NOMO-1 treated with dmso at 0.1 percent for 144 hours (cell line): ENCODE data around the gene GET3.

Experiments
- DNase-seq: peaks from one replicate; lab custom pipeline; 2025; ENCODE audit not compliant: unreplicated experiment; lab: John Stamatoyannopoulos, UW

GET3 gene

DNA sequence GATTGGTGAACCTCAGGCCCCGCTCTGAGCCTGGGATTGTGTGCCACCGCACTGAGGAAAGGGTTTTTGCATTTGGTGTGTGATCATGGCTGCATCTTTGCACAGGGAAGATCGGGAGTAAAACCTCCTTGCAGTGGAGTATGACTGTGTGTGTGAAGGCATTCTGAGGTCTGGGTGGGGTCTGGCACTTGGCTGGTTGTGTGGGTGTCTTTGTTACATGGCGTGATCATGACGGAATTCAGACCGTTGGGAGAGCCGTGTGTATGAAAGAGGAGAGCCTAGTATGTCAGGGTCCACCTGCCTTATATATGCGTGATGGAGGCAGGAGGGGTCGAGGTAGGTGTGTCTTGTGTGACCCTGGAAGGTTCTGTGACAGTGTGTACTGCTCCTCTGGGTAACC, 13.6 kb downstream of the GET3 start:
- DNase-seq: no peak

DNA sequence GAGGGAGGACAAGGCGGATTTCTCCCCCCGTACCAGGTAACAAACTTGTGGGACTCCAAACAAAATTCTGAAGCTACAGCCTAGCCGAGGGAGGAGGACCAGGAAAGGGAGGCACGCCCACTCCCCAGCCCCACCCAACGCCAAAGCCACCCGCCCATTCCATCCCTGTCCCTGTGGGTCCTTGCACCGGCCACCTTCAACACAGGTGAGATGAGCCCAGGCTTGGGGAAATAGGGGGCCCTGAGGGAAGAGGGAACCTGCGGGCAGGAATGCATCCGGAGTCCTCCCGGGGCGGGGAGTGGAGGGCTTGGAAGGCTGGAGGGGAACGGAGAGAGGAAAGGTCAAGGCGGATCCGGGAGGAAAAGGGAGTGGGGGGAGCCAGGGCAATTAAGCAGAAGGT, 14.3 kb downstream of the GET3 start, which contains the start of gene BEST2:
TSS of gene BEST2 (plus strand) at position 157 of the 400 bp plus-strand sequence. CDS start 802 bp downstream, outside the sequence.
- DNase-seq: no peak

DNA sequence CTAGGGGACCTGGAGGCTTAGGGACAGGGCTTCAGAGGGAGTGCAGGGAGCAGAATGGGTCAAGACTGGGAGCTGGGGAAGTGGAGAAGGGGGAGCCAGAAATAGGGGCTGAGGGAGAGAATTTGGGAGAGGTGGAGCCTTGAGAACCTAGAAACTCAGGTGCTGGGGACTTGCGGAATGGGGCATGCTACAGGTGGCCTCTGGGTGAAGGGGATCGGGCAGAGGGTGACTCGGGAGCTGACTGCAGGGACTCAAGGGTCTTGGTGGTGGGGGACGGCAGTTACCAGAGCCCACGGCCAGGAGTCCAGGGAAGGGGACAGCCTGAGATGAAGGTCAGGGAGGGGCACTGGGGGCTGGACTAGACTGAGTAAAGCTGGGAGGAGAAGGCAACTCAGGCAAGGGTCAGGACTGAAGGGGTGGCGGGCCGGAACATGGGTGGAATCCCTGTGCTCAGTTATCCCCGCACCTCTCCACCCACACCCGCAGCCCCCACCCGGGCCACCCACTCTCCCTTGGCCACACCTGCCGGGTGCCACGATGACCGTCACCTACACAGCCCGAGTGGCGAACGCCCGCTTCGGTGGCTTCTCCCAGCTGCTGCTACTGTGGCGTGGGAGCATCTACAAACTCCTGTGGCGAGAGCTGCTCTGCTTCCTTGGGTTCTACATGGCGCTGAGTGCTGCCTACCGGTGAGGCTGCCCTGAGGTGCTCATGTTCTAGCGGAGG, 14.9 kb downstream of the GET3 start:
- no peak for DNase-seq

DNA sequence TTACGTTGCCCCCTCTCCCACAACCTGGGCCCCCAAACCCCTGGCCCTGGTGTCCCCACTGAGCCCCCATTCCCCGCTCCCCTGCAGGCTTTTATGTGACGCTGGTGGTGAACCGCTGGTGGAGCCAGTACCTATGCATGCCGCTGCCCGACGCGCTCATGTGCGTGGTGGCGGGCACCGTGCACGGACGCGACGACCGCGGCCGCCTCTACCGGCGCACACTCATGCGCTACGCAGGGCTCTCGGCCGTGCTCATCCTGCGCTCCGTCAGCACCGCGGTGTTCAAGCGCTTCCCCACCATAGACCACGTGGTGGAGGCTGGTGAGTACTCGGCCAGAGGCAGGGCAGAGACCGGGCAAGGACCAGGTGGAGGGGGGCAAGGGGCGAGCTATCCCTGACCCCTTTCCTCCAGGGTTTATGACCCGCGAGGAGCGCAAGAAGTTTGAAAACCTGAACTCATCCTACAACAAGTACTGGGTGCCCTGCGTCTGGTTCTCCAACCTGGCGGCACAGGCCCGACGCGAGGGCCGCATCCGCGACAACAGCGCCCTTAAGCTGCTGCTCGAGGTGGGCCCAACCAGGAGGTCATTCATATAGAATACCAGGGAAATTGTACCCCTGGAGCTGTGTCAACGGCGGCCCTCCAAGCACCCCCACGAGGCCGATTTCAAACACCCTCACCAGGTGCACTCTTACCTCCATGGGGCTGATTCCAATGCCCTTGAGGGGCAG, 17.3 kb downstream of the GET3 start:
- DNase-seq: no peak

DNA sequence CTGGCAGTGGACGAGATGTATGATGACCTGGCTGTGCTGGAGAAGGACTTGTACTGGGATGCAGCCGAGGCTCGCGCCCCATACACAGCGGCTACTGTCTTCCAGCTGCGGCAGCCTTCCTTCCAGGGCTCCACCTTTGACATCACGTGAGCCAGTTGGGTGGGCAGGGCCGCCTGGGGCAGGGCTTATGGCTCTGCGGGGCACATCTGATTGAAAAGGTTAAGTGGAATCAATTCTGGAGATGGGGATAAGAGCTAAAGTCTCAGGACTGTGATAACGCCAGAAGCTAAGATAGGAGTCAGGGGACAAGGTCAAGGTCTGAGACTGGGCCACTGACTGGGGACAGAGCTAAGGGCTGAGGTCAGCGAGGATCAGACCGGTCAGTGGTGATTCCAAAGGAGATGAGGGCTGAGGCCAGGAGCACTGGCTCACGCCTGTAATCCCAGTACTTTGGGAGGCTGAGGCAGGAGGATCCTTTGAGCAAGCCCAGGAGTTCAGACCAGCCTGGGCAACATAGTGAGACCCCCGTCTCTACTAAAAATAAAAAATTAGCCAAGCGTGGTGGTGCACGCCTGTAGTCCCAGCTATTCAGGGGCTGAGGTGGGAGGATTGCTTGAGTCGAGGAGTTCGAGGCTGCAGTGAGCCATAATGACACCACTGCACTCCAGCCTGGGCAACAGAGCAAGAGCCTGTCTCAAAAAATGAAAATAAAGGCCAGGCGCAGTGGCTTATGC, 19.0 kb downstream of the GET3 start:
- no peak for DNase-seq

DNA sequence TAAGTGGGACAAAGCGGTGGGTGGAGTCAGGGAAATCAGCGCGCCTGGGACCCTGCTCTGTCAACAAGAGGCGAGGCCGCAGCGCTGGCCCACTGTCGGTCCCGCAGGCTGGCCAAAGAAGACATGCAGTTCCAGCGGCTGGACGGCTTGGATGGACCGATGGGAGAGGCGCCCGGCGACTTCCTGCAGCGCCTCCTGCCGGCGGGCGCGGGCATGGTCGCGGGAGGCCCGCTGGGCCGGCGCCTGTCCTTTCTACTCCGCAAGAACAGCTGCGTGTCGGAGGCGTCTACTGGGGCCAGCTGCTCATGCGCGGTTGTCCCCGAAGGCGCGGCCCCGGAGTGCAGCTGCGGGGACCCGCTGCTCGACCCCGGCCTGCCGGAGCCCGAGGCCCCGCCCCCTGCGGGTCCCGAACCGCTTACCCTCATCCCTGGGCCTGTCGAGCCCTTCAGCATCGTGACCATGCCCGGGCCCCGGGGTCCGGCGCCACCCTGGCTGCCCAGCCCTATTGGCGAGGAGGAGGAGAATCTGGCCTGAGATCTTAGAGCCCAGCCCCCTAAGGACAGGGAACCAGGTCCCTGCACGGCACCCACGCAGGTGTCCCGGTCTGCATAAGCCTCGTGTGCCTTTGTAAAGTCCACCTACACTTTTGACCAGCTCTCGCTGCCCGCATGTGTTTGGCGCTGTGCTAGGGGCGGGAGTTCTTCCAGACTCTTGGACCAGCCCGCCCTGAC, 20.4 kb downstream of the GET3 start:
- DNase-seq: peak; percentile 23

DNA sequence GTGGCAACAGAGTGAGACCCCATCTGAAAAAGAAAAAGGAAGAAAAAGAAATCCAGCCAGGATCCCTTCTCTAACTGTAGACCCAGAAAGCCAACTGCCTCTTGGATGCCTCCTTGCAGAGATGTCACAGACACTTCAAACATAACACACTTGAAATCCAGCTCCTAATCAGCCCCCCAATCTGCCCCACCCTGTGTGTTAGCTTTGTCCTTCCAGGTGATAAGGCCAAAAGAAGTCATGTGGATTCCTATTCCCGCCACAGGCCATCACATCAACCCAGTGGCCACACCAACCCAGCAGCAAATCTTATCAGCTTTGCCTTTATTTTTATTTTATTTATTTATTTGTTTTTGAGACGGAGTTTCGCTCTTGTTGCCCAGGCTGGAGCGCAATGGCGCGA, 22.4 kb downstream of the GET3 start:
- DNase-seq: no peak

DNA sequence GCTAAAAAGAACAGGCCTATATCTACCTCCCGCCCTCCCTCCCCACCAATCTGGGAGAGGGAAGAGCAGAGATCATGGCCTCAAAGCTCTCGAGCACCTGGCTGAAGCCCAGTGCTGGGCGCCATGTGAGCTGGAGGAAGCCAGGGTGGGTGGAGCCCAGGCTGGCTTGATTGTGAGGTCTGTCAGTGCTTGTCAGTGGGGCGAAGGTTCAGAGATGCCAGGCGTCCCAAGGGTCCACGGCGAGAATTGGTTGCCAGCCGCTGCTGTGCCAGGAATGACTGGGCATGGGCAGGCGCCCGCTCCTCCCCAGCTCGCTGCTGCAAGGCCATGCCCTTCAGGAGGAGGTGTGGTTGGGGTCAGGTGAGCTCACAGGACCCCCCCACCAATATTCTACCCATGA, 25.8 kb downstream of the GET3 start:
- no peak for DNase-seq

DNA sequence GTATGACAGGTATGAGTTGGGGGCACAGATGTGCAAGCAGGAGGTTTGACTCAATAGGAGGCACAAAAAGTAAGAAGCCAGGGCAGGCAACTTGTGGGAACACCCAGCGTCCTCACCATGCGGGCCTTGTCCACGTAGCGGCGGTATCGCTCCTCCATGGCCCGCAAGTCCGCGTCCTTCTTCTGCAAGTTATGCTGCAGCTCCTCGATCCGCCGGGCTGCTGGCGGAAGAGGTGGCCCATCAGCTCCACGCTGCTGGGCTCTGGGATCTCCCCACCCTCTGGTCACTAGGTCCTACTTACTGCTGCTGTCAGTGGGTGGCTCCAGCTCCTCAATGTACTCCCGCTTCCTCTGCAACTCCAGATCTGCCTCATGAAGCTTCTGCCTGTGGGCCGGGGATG, 27.4 kb downstream of the GET3 start:
- DNase-seq: no peak

DNA sequence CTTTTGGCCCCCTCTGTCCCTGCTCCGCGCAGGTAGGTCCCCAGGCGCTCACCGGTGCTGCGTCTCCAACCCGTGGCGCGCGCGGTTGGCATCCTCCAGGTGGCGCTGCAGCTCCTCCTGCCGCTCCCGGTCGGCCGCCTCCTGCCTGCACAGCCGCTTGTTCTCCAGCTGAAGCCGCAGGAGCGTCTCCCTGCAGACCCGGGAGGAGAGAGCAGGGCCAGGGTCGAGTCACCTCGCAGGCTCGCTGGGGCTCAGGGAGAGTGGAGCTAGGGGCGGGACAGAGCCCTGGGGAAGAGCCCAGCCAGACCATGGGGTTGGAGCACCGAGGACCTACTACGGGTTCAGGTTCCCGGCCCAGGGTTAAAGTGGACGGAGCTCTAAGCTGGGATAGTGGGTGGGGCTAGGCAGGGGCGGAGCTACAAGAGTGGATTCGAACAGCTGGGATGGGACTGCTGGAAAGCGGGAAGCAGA, 28.8 kb downstream of the GET3 start:
- no peak for DNase-seq

DNA sequence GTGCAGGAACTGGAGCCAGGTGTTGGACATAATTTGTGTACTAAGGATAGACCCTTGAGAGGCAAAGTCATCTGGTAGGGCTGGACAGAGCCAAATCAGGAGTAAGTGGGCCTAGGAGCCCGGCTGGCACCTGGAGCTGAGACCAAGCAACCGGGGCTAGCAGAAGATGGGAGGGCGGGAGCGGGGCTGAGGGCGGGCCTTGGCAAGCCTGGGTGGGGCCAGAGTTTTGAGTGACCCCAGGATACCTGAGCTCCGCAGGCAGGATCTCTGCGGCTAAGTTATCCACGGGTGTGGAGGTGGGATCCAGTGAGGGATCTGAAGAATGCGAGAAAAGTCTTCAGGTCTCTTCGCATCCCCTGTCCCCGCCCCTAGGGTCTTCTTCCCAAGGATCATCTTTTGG, 29.9 kb downstream of the GET3 start:
- DNase-seq: no peak

DNA sequence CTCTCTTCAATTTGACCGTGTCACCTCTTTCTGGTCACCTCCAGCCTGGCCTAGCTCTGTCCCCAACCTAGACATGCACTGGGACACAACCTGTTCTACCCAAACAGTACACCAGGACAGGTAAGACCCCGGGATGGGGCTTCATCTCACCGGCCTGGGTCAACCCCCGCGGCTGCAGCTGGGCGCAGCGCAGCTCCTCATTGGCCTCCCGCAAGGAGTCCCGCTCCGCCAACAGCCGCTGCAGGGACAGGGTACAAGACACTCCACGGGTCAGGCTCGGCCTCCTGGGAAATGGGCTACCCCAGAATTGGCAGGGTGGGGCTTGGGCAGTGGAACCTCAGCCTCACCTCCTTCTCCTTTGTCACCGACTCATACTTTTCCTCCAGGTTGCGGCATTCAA, 30.4 kb downstream of the GET3 start:
- DNase-seq: no peak

DNA sequence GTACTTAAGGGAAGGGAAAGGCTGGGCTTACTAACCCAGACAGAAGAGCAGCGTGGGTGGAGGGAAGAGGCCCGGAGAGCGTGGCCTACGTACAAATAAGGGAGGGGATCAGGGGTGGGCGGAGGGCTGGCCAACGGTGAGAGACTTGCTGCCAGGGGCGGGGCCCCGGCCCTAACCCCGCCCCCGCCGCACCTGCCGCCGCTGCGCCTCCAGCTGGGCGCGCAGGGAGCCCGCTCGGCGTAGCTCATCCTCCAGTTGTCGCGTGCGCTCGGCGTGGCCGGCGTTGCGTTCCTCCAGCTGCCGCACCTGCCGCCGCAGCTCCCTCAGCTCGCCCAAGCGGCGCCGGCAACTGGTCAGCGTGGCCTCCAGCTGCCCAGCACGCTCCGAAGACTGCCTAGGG, 32.4 kb downstream of the GET3 start:
- no peak for DNase-seq

DNA sequence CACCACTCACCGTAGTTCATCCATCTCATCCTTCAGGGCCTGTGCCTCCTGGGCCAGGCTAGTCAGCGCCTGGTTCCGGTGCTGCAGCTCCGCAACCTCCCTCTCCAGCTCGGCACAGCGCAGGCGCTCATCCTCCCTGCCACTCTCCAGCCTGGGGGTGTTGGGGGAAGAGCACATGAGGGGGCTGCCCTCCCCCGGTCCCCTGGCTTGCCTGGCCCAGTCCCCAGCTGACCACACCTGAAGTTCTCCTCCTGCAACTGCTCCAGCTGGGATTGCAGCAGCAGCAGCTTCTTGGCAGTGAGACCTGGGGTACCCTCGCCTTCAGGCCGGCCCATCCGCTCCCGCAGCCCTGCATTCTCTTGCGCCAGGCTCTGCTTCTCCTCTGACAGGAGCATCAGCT, 33.6 kb downstream of the GET3 start:
- no peak for DNase-seq

DNA sequence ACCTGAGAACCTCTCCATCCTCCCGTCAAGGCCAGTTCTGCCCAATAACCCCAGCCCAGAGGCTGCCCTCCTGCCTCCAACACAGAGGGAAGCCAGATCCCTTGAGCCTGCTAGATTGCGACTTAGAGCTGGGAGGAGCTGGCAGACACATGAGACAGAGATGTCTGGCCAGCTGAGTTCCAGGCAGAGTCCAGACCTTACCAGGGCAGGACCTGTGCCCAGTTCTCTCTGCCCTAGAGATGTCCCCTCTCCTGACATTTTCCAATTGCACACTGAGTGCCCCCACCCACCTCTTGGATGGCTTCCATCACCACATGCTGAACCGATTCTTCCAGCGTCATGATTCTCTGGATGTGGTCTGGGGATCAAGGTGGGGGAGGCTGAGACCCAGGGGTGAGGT, 35.0 kb downstream of the GET3 start:
- DNase-seq: no peak

DNA sequence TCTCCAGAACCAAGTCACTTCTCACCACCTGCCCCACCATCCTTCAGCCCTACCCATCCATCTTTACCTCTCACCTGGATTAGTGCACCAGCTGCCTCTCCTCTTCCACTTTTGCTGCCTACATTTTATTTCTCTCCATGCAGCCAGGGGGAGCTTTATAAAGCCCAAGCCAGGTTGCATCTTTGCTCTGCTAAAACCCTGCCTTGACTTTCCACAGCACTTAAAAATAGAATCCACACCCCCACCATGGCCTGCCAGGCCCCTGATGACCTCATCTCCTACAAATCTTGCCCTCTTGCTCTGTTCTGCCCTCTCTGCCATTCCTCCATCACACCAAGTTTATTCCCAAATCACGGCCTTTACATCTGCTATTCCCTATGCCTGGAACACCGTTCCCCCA, 36.3 kb downstream of the GET3 start:
- no peak for DNase-seq

DNA sequence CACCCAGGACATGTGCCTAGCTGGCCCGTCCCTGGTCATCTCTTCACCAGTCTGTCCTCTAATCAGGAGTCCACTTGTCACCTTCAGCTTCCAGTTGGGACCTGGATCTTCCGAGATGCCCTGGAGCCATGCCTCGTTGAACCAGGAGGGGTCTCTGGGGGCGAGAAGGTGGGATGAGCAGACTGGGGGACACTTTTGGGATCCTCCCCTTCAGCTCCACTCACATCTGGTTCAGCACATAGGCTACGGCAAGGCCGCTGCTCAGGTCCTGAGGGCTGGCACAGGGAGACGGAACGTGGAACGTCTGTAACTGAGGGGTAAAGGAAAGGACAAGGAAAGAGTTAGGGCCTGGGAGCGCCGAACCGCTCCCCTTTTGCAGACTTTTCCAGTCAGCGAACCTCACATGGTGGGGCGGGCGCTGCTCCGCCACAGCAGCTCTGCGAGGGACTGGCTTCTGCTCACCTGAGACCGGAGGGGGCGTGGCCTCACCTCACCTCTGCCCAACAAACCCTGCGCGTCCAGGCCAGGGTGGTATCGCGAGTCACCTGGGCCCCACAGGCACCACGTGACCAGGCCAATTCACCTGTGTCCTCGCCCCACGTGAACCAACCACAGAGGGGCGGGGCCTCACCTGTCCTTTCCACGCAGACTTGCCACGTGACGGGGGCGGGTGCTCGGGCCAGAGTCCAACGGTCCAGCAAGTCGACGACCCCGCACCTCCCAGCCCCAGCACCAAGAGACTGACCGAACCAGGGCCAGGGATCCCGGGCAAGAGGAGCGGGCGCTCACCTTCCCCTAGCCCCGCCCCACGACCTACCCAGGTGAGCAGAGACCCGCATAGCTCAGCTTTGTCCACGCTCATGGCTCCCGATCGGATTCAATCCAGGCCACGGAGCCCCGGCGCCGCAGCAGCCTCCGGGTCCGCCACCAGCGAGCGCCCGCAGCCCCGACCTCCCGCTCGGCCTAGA, 37.6 kb downstream of the GET3 start, which contains the start of gene HOOK2:
TSS of gene HOOK2 (minus strand) at position 965 of the 968 bp plus-strand sequence. CDS start at position 862, 103 bp downstream.
- DNase-seq: no peak

DNA sequence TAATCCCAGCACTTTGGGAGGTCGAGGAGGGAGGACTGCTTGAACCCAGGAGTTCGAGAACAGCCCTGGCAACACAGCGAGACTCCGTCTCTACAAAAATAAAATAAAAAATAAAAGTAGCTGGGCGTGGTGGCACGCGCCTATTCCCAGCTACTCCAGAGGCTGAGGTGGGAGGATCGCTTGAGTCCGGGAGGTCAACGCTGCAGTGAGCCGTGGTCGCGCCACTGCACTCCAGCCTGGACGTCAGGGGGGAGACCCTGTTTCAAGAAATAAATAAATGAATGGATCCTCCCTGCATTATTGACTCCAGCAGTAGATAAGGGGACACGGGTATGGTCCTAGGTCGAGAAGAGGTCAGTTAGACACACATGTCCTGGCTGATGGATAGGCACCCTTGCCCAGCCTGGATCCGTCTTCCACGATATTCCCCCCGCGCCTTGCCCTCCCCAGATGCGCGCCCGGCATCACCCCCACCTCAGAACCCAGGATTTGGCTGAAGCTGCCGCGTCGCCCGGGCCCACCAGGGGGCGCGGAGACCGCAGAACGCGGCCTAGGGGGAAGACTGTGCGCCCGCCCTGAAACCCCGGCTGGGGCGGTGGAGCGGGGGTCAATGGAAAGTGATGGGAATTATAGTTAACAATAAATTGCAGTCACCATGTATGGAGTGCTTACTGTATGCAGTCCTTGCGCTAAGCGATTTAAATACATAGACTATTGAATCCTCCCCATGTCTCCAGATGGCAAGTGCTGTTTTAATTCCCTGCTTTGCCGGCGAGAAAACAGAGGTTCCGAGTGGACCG, 40.1 kb downstream of the GET3 start:
- DNase-seq: peak; percentile 70
